ENCODE measurements around the gene UMODL1. TPM values are rescaled to one million over a fixed set of nuclear protein-coding genes. Genes with fewer than 3 reads are reported as not detected.
A peak's percentile ranks its signal among the peaks of the same experiment; 100 is the strongest.

Gene UMODL1
- total RNA-seq, 3 donors from 2014 or later, result 0.14 to 0.90 (median 0.16) TPM

- peaks cover 9% of the 10 kb centered on the region for H3K4me1 ChIP-seq (ENCODE audit: low read depth)
- ATAC-seq (no peak), DNase-seq (no peak)
- intact Hi-C loops (cut with DNase I, micrococcal nuclease), result no loop called here
- no peak for TF ChIP-seq CTCF (IDR thresholded peaks at IDR 0.05)
- no peaks in the 10 kb centered on the region for H3K9me3 ChIP-seq
- H3K36me3 ChIP-seq (ENCODE audit: low read depth), result no peaks in the 10 kb centered on the region
- H3K4me3 ChIP-seq, result no peak overlapping the region
These were observed 77.0 kb downstream of the UMODL1 start for GRCh38 chr21:42148097-42148496.

DNA sequence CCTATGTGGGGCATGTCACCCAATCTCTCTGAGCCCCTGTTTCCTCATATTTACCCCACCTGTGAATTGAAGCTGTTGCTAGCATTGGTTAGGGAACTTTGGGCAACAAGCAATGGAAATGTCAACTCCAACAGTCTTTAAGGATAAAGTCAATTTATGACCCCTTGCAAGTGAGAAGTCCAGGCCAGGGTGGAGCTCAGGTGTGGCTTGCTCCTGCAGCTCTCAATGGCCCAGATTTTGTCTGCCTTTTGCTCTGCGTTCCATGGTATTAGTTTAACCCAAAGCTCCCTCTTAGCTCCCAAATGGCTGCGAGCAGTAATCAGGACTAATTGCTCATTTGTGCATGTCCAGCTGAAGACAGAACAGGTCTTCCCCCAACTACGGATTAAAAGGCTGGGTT, 77.5 kb downstream of the UMODL1 start:
- Histone ChIP-seq H3K4me3 (no peak overlapping the region), H3K36me3 (ENCODE audit: low read depth) (no peaks in the 10 kb centered on the region), H3K9me3 (no peaks in the 10 kb centered on the region), H3K4me1 (ENCODE audit: low read depth) (peaks cover 9% of the 10 kb centered on the region)
- DNase-seq, result no peak
- intact Hi-C loops (cut with DNase I, micrococcal nuclease), result no loop called here
- no peak for ATAC-seq
- no peak for TF ChIP-seq CTCF (IDR thresholded peaks at IDR 0.05)

- DNase-seq, result peak in 2 of 3 donors; percentile 16 to 27
These were observed 78.7 kb downstream of the UMODL1 start for GRCh38 chr21:42149656-42150473.

DNA sequence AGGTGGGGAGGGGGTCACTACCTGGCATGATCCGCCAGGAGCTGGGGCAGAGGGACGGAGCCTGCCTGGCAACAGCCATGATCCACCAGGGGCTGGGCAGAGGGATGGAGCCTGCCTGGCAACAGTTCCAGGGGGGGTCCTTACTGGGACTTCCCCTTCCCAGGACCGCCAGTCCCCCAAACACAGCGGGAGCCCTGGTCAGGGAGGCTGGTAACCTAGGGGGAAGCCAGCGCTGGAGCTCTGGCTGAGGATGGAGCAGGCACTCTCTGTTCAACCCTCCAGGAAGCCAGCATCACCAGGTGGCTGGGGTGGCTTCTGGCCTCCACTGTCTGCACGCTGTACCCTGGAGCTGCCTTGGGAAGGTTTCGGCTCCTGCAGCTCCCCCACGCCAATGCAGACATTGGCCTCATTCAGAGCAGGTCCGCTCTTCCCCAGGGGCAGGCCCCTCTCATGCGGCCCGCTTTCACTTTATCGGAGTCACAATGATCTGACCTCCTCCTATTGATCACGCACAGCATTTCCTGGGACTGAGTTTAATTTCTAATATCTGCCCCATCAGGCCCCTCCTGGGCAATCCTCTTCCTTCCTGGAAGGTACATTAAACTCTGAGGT, 79.5 kb downstream of the UMODL1 start:
- intact Hi-C loops (cut with DNase I, micrococcal nuclease), result loop anchor here in 1 of 2 donors (10.0 kb wide), 1 partner anchor 104 kb away; no protein-coding TSS in a partner anchor
- H3K4me1 ChIP-seq (ENCODE audit: low read depth), result peaks cover 2% of the 10 kb centered on the region
- no peak for DNase-seq
- no peaks in the 10 kb centered on the region for H3K9me3 ChIP-seq
- no peak for TF ChIP-seq CTCF (IDR thresholded peaks at IDR 0.05)
- H3K36me3 ChIP-seq (ENCODE audit: low read depth), result no peaks in the 10 kb centered on the region
- no peak for ATAC-seq
- no peak overlapping the region for H3K4me3 ChIP-seq

More at GRCh38 chr21:42149656-42150473, 78.7 kb downstream of the UMODL1 start:
- no peaks in the 10 kb centered on the region for H3K36me3 ChIP-seq (ENCODE audit: low read depth)
- no peak for ATAC-seq
- TF ChIP-seq CTCF (IDR thresholded peaks at IDR 0.05), result no peak
- H3K9me3 ChIP-seq, result no peaks in the 10 kb centered on the region
- peaks cover 9% of the 10 kb centered on the region for H3K4me1 ChIP-seq (ENCODE audit: low read depth)
- intact Hi-C loops (cut with DNase I, micrococcal nuclease), result loop anchor here in 1 of 2 donors (10.0 kb wide), 1 partner anchor 105 kb away; no protein-coding TSS in a partner anchor
- H3K4me3 ChIP-seq, result no peak overlapping the region

DNA sequence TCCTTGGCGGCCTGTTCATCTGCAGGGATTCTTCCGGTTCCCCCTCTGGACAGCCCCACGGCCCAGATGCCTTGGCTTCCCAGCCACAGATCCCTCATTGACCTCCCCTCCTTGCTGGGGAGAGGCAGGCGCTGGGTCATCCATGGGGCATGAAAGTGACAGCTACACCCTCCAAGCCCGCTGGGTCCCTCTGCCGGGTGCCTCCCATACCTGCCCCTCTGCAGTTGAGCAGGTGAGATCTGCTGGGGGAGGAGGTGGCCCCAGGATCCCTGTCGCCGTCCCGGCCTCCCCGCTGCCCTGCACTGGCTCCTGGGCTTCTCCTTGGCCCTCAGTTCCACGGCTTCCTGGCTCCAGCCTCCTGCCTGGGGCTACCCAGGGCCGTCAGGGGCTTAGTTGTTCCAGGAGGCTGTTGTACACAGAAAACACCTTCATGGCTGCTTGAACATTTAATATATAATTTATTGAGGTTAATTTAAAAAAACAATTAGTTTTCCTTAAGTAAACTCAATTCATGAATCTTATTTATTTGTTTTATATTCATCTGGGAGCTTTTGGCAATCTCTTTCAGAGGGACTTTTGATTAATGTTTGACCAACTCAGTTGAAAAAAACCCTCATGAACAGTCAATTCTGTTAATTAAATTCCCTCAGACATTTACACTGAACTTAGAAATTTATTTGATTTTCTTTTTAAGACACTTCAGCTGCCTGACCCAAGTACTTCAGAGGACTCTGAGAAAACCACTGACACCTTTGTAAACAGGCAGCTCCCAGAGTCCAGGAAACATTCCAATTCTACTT, 80.2 kb downstream of the UMODL1 start:
- DNase-seq, result no peak
- intact Hi-C loops (cut with DNase I, micrococcal nuclease), result loop anchor here in 1 of 2 donors (10.0 kb wide), 1 partner anchor 103 kb away; no protein-coding TSS in a partner anchor

More for the DNA sequence above, 80.2 kb downstream of the UMODL1 start:
- Histone ChIP-seq H3K4me3 (no peak overlapping the region), H3K36me3 (ENCODE audit: low read depth) (no peaks in the 10 kb centered on the region), H3K9me3 (no peaks in the 10 kb centered on the region), H3K4me1 (ENCODE audit: low read depth) (no peaks in the 10 kb centered on the region)
- TF ChIP-seq CTCF (IDR thresholded peaks at IDR 0.05), result no peak
- no peak for ATAC-seq

Measured in mucosa of descending colon (tissue), 3 donors.